Gastroesophageal sphincter (tissue), 4 donors: Measurements from ENCODE around the gene TAF1B. TPM values are rescaled to one million over a fixed set of nuclear protein-coding genes. Genes with fewer than 3 reads are reported as not detected.

Experiments
- ATAC-seq: fragments of 150-250 bp; one replicate; pipeline ENCODE4 v1.9.1; 2016; ENCODE audit warnings: mild to moderate bottlenecking, moderate library complexity
- H3K27ac ChIP-seq, 4 donors: fragments of 200-600 bp; sonication (generic) in 3 of 4; 1 replicate in 3 of 4; 2 replicates in 1 of 4; pipeline ENCODE4 v1.5.1; 2016 to 2019
- H3K27me3 ChIP-seq: fragments of 200-600 bp; sonication (generic); one replicate; pipeline ENCODE4 v1.5.1; 2019
- H3K36me3 ChIP-seq, 2 donors: fragments of 200-600 bp; sonication (generic); one replicate each; pipeline ENCODE4 v1.5.1; 2019; ENCODE audit warnings: control low read depth in 1 of 2
- H3K4me1 ChIP-seq, 3 donors: fragments of 200-600 bp; sonication (generic); 1 replicate in 2 of 3; 2 replicates in 1 of 3; pipeline ENCODE4 v1.5.1; 2016 to 2019; ENCODE audit warnings: control low read depth in 2 of 3
- H3K4me3 ChIP-seq, 2 donors: fragments of 200-600 bp; sonication (generic); one replicate each; pipeline ENCODE4 v1.5.1; 2019; ENCODE audit warnings: mild to moderate bottlenecking in 1 of 2, moderate library complexity in 1 of 2
- H3K9me3 ChIP-seq, 3 donors: fragments of 200-600 bp; sonication (generic); one replicate each; pipeline ENCODE4 v1.5.1; 2017 to 2019; ENCODE audit warnings: control low read depth in 2 of 3
- EP300 ChIP-seq: sonication (generic); formaldehyde crosslinking; IDR thresholded peaks from one replicate; pipeline ENCODE4 v1.6.1; 2017; ENCODE audit warnings: antibody characterized with exemption, mild to moderate bottlenecking
- POLR2A ChIP-seq, 2 donors: fragments of 450-650 bp; IDR thresholded peaks; one replicate each; pipeline ENCODE4 v1.6.1; 2017; ENCODE audit warnings: antibody characterized with exemption in 2 of 2, mild to moderate bottlenecking in 2 of 2, moderate library complexity in 1 of 2
- POLR2AphosphoS5 ChIP-seq: sonication (generic); formaldehyde crosslinking; IDR thresholded peaks from one replicate; pipeline ENCODE4 v1.6.1; 2017; ENCODE audit warnings: antibody characterized with exemption
- WGBS, 2 donors: methylation state at CpG; one replicate each; pipeline ENCODE4 v1.1.5; 2018; ENCODE audit warnings: low coverage in 1 of 2; 5-methylcytosine and 5-hydroxymethylcytosine counted together
- total RNA-seq, 4 donors: library from RNA; depleted of rRNA; stranded (reverse); fragments of >200 nt; gene quantifications; one replicate each; pipeline ENCODE4 v1.1.0, GENCODE V29; 2016
- TF ChIP-seq, protein P1 (sequence below), 4 experiments: fragments of 200-600 bp in 2 of 4; fragments of 450-650 bp in 2 of 4; sonication (generic) in 1 of 4; IDR thresholded peaks; one replicate each; pipeline ENCODE4 v1.5.1; 2017 to 2019; ENCODE audit warnings: antibody characterized with exemption in 4 of 4, mild to moderate bottlenecking in 2 of 4, moderate library complexity in 2 of 4

TAF1B gene
- total RNA-seq, 4 donors from 2014 or later, result 6.2 to 15.6 (median 8.5) TPM

DNA sequence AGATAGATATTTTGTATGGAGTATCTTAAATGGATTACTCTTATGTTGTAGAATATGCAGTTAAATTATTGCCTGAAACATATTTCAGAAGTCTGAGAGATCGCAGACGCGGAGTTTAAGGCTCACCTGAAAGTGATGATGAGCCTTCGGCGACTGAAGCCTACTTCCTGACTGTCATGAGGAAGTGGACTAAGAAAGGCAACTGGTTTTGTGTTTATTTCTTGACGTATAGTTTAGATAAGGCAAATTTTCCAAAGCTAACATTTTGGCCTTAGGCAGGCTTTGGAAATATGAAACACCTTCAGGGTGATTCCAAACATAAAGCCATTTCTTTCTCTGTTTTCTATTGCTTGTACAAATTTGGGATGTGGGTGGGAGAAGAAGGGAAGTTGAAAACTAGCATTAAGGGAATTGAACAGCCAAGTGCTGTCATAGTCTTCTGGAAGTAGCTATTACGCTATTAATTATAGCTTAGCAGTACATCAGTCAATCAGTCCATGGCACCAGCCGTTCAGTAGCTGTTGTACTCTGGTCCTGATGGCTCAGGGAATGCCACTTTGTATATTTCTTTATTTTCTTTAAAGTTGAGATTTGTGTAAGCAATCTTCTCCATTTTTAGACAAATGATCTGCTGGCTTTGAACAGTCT, 109.7 kb downstream of the TAF1B start:
- H3K36me3 ChIP-seq, result no peaks in the 10 kb centered on the region
- 84 to 92% methylated on average over 8 of the region's 8 CpGs for WGBS, 2 donors
- peaks cover 0 to 14% (median 4%) of the 10 kb centered on the region in 3 donors for H3K4me1 ChIP-seq
- no peak for ATAC-seq
- no peak overlapping the region for H3K27ac ChIP-seq
- TF ChIP-seq, protein P1, sequence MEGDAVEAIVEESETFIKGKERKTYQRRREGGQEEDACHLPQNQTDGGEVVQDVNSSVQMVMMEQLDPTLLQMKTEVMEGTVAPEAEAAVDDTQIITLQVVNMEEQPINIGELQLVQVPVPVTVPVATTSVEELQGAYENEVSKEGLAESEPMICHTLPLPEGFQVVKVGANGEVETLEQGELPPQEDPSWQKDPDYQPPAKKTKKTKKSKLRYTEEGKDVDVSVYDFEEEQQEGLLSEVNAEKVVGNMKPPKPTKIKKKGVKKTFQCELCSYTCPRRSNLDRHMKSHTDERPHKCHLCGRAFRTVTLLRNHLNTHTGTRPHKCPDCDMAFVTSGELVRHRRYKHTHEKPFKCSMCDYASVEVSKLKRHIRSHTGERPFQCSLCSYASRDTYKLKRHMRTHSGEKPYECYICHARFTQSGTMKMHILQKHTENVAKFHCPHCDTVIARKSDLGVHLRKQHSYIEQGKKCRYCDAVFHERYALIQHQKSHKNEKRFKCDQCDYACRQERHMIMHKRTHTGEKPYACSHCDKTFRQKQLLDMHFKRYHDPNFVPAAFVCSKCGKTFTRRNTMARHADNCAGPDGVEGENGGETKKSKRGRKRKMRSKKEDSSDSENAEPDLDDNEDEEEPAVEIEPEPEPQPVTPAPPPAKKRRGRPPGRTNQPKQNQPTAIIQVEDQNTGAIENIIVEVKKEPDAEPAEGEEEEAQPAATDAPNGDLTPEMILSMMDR (IDR thresholded peaks at IDR 0.05), result no peak
- no peak for TF ChIP-seq POLR2A (IDR thresholded peaks at IDR 0.05)
- no peak for TF ChIP-seq POLR2AphosphoS5
- H3K4me3 ChIP-seq, result no peak overlapping the region
- no peaks in the 10 kb centered on the region for H3K27me3 ChIP-seq
- no peaks in the 10 kb centered on the region for H3K9me3 ChIP-seq

DNA sequence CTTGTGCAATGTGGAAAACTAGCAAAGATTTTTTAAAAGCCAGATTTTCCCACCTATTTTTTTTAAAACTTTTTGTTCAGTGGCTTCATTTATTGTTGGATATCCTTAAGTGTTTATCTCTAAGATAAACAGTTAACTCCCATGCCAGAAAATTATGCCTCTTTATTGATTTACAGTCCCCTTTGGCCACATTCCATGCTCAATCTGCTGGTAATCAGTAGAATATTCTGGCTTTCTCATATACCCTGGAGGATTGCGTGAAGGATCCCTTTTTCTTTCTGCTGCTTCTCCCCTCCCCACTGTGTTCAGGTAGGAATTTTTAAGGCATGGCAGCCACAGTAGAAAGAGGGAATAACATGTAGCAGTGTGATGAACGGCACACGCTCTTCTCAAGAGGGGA, 110.9 kb downstream of the TAF1B start:
- no peak overlapping the region for H3K27ac ChIP-seq
- H3K4me1 ChIP-seq, result peaks cover 0 to 14% (median 4%) of the 10 kb centered on the region in 3 donors
- 80 to 83% methylated on average over 1 to 3 of the region's 3 CpGs for WGBS, 2 donors
- no peak overlapping the region for H3K4me3 ChIP-seq
- ATAC-seq, result no peak
- no peaks in the 10 kb centered on the region for H3K36me3 ChIP-seq
- H3K27me3 ChIP-seq, result no peaks in the 10 kb centered on the region
- TF ChIP-seq EP300 (no peak), POLR2AphosphoS5 (no peak), POLR2A (IDR thresholded peaks at IDR 0.05) (no peak)
- TF ChIP-seq, protein P1 (IDR thresholded peaks at IDR 0.05), result no peak
- H3K9me3 ChIP-seq, result no peaks in the 10 kb centered on the region

DNA sequence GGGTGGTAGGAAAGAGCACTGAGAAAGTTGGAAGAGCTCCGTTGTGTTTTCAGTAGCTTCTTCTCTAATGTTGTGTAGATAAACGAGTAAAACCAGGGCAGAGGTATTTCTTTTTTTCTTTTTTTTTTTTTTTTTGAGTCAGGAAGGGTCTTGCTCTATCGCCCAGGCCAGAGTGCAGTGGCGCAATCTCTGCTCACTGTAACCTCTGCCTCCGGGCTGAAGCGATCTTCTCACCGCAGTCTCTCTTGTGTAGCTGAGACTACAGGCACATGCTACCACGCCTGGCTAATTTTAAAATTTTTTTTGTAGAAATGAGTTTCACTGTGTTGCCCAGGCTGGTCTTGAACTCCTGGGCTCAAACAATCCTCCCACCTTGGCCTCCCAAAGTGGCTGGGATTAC, 114.8 kb downstream of the TAF1B start:
- Histone ChIP-seq H3K9me3 (no peaks in the 10 kb centered on the region), H3K4me1 (no peaks in the 10 kb centered on the region), H3K27me3 (no peaks in the 10 kb centered on the region), H3K36me3 (peaks cover 0 to 7% of the 10 kb centered on the region in 2 donors), H3K4me3 (no peak overlapping the region), H3K27ac (no peak overlapping the region)
- WGBS, 2 donors, result 95% methylated on average over 2 to 8 of the region's 8 CpGs
- TF ChIP-seq POLR2A (IDR thresholded peaks at IDR 0.05), result no peak
- no peak for TF ChIP-seq EP300
- no peak for TF ChIP-seq POLR2AphosphoS5
- TF ChIP-seq, protein P1 (IDR thresholded peaks at IDR 0.05), result no peak
- ATAC-seq, result no peak

DNA sequence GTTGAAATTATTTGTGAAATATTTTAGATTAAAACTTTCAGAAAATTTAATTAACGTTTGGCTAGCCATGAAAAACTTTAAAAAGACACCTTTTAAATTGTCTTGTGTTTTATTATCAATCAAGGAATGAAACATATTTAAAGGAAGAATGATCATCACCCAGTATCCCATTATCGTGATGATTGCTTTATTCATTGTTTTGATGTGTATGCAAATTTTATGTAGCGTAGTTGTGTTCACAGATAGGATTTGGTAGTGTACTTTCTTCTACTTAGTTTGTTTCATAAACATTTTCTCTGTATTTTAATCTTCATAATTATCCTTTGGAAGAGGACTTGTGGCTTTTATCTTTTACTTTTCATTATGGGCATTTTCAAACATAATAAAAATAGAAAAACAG, 116.0 kb downstream of the TAF1B start:
- peaks cover 0 to 7% of the 10 kb centered on the region in 2 donors for H3K36me3 ChIP-seq
- no peak overlapping the region for H3K27ac ChIP-seq
- no peak overlapping the region for H3K4me3 ChIP-seq
- H3K4me1 ChIP-seq, result no peaks in the 10 kb centered on the region
- no peak for TF ChIP-seq POLR2AphosphoS5
- TF ChIP-seq, protein P1 (IDR thresholded peaks at IDR 0.05), result no peak
- TF ChIP-seq POLR2A (IDR thresholded peaks at IDR 0.05), result no peak
- TF ChIP-seq EP300, result no peak
- 93 to 100% methylated on average over 3 of the region's 3 CpGs for WGBS, 2 donors
- ATAC-seq, result no peak
- H3K9me3 ChIP-seq, result no peaks in the 10 kb centered on the region
- H3K27me3 ChIP-seq, result no peaks in the 10 kb centered on the region

DNA sequence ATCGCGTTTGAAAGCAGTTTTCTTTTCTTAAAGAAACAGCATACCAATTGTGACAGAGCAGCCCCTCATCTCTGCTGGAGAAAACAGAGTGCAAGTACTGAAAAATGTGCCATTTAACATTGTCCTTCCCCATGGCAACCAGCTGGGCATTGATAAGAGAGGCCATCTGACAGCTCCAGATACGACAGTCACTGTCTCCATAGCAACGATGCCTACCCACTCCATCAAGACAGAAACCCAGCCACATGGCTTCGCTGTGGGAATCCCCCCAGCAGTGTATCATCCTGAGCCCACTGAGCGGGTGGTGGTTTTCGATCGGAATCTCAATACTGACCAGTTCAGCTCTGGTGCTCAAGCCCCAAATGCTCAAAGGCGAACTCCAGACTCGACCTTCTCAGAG, 117.7 kb downstream of the TAF1B start:
- TF ChIP-seq POLR2A (IDR thresholded peaks at IDR 0.05) (no peak), EP300 (no peak), POLR2AphosphoS5 (no peak)
- TF ChIP-seq, protein P1 (IDR thresholded peaks at IDR 0.05), result no peak
- no peak overlapping the region for H3K4me3 ChIP-seq
- H3K27ac ChIP-seq, result no peak overlapping the region
- no peaks in the 10 kb centered on the region for H3K9me3 ChIP-seq
- no peaks in the 10 kb centered on the region for H3K4me1 ChIP-seq
- H3K27me3 ChIP-seq, result no peaks in the 10 kb centered on the region
- no peak for ATAC-seq
- peaks cover 0 to 14% of the 10 kb centered on the region in 2 donors for H3K36me3 ChIP-seq
- 58 to 73% methylated on average over 3 to 8 of the region's 10 CpGs for WGBS, 2 donors
